K562 (cell line): ENCODE measurements around the gene CATSPER1. TPM values are rescaled to one million over a fixed set of nuclear protein-coding genes. Genes with fewer than 3 reads are reported as not detected.

ENCODE experiments used
- ARHGAP35 ChIP-seq: fragments of 450-650 bp; IDR thresholded peaks from 2 replicates; pipeline ENCODE4 v1.6.1; 2018; ENCODE audit not compliant: partially characterized antibody
- C11orf30 ChIP-seq: fragments of 450-650 bp; IDR thresholded peaks from 2 replicates; pipeline ENCODE4 v1.6.1; 2016; ENCODE audit warnings: low read depth, mild to moderate bottlenecking
- HMG20A ChIP-seq: fragments of 450-650 bp; formaldehyde crosslinking; conservative IDR thresholded peaks from 2 replicates; pipeline ENCODE4 v1.4.0; 2020; ENCODE audit warnings: mild to moderate bottlenecking, mixed read lengths
- HMGXB4 ChIP-seq: sonication (generic); formaldehyde crosslinking; IDR thresholded peaks from 2 replicates; pipeline ENCODE4 v1.8.1; 2023; ENCODE audit warnings: mild to moderate bottlenecking, missing genetic modification reagents
- MCM2 ChIP-seq: fragments of 450-650 bp; IDR thresholded peaks from 2 replicates; pipeline ENCODE4 v1.6.1; 2017; ENCODE audit warnings: low read depth, mild to moderate bottlenecking
- NR3C1 ChIP-seq: sonication (generic); formaldehyde crosslinking; IDR thresholded peaks from 2 replicates; pipeline ENCODE4 v1.8.1; 2022; ENCODE audit warnings: missing genetic modification reagents
- RREB1 ChIP-seq: fragments of 250-450 bp; sonication (Bioruptor Pico); IDR thresholded peaks from 2 replicates; pipeline ENCODE4 v1.4.0; 2020
- TAF7 ChIP-seq: fragments of 450-650 bp; IDR thresholded peaks from 2 replicates; pipeline ENCODE4 v1.6.1; 2016; ENCODE audit warnings: missing genetic modification characterization, missing compliant biosample characterization
- TAF9B ChIP-seq: fragments of 450-650 bp; IDR thresholded peaks from 2 replicates; pipeline ENCODE4 v1.6.1; 2018; ENCODE audit warnings: mild to moderate bottlenecking; ENCODE audit not compliant: partially characterized antibody
- TAL1 ChIP-seq: fragments of 450-650 bp; IDR thresholded peaks from 2 replicates; pipeline ENCODE4 v1.6.1; 2016; ENCODE audit warnings: mild to moderate bottlenecking
- TFAM ChIP-seq: fragments of 250-450 bp; sonication (Bioruptor Pico); conservative IDR thresholded peaks from 2 replicates; pipeline ENCODE4 v1.5.0; 2021; ENCODE audit warnings: mild to moderate bottlenecking, moderate library complexity
- TGIF2 ChIP-seq: sonication (generic); formaldehyde crosslinking; IDR thresholded peaks from 2 replicates; pipeline ENCODE4 v1.8.1; 2022; ENCODE audit warnings: mild to moderate bottlenecking, missing genetic modification reagents, moderate library complexity
- ZBTB9 ChIP-seq: fragments of 450-650 bp; formaldehyde crosslinking; IDR thresholded peaks from 2 replicates; pipeline ENCODE4 v1.4.0; 2020; ENCODE audit warnings: mild to moderate bottlenecking, moderate library complexity
- ZNF277 ChIP-seq: fragments of 250-450 bp; sonication (Bioruptor Pico); IDR thresholded peaks from 2 replicates; pipeline ENCODE4 v1.8.0; 2022; ENCODE audit warnings: inconsistent platforms, mild to moderate bottlenecking, moderate library complexity, borderline replicate concordance
- ZNF644 ChIP-seq: fragments of 200-800 bp; sonication (Bioruptor generic); IDR thresholded peaks from 2 replicates; pipeline ENCODE4 v1.6.1; 2016; ENCODE audit warnings: low read depth, missing genetic modification characterization, missing compliant biosample characterization
- ZNF655 ChIP-seq: fragments of 250-450 bp; sonication (Bioruptor Pico); IDR thresholded peaks from 2 replicates; pipeline ENCODE4 v1.5.0; 2021
- ZNF79 ChIP-seq: fragments of 250-450 bp; sonication (Bioruptor Pico); IDR thresholded peaks from 2 replicates; pipeline ENCODE4 v1.4.0; 2020; ENCODE audit warnings: low read depth, mild to moderate bottlenecking, moderate library complexity
- polyA plus RNA-seq, 8 experiments: library from polyadenylated mRNA; depleted of rRNA in 4 of 8; stranded (reverse) in 5 of 8; unstranded in 3 of 8; fragments of >200 nt; fragmentation: Nextera tagmentation in 2 of 8; fragmentation: Illumina TruSeq in 1 of 8; extraction: Ambion mirVana in 2 of 8; extraction: Trizol in 1 of 8; gene quantifications; 2 replicates each; pipeline versions ENCODE4 v1.2.1 to v1.2.3, GENCODE V29; 2011 to 2014; ENCODE audit warnings: inconsistent platforms in 1 of 8, missing spikeins in 1 of 8
- total RNA-seq, 7 experiments: library from RNA; depleted of rRNA in 6 of 7; stranded (reverse); fragments of >200 nt in 6 of 7; fragmentation: Illumina TruSeq in 2 of 7; extraction: Trizol in 2 of 7; gene quantifications; 2 replicates each; pipeline versions ENCODE4 v1.2.1 to v1.2.3, GENCODE V29; 2011 to 2021; ENCODE audit warnings: low replicate concordance in 1 of 7

The CATSPER1 gene
- total and polyA plus RNA-seq, 9 of the 15 experiments (the other 6 are each of a cell fraction or from before 2014, with no cell fraction given), result 0.21 to 3.3 (median 0.76) TPM

- no peak for TF ChIP-seq RREB1 (CRISPR knock-in tag)
- TF ChIP-seq ZNF655 (CRISPR knock-in tag), result no peak
- TF ChIP-seq HMGXB4 (CRISPR knock-in tag), result no peak
- TF ChIP-seq MCM2, result no peak
- TF ChIP-seq ZNF644, result no peak
- TF ChIP-seq ZNF79 (CRISPR knock-in tag), result no peak
- peak; percentile 88 for TF ChIP-seq C11orf30
- no peak for TF ChIP-seq TFAM
- TF ChIP-seq TAF7 (tag), result no peak
- no peak for TF ChIP-seq NR3C1 (CRISPR knock-in tag)
- TF ChIP-seq TAL1, result no peak
- TF ChIP-seq ARHGAP35, result no peak
- TF ChIP-seq TAF9B, result no peak
- no peak for TF ChIP-seq ZBTB9 (CRISPR knock-in tag)
- TF ChIP-seq HMG20A (CRISPR knock-in tag), result no peak
- TF ChIP-seq ZNF277 (CRISPR knock-in tag), result no peak
- no peak for TF ChIP-seq TGIF2 (CRISPR knock-in tag)
Observed at GRCh38 chr11:65988791-65989592, 37.3 kb downstream of the CATSPER1 start (continued).
